ENCODE results near the gene DGKZ. TPM values are rescaled to one million over a fixed set of nuclear protein-coding genes. Genes with fewer than 3 reads are reported as not detected.

The DGKZ gene
- total and polyA plus RNA-seq, 10 of the 15 experiments (the other 5 are each of a cell fraction or from before 2014, with no cell fraction given): 0.50 to 78.4 (median 39.5) TPM

DNA sequence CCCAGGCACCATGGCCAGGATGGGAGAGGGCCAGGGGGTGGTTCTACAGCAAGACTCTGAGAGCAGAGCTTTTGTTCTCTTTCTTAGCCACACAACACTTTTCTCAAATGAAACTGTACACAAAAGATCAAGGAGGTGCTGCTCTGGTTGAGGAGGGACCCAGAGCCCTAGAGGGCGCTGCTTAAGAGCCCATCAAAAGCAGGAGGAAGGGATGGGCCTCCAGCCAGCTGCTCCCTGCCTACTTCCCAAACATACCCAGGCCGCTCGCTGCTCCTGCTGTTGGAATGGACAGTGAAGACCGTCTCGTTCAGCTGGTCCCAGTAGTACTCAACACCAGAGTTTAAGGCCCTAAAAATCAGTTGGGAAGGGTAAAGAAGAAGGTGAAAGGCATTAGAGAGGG, 62.8 kb downstream of the DGKZ start:
- Histone ChIP-seq H3K27ac (ENCODE audit: control insufficient read depth, insufficient read depth) (no peak overlapping the region), H3K36me3 (ENCODE audit: control insufficient read depth in 2 of 2, insufficient read depth in 2 of 2, low read length in 1 of 2) (peaks cover 17 to 24% of the 10 kb centered on the region in 2 experiments), H2AFZ (ENCODE audit: control insufficient read depth, low read depth, low read length) (no peak overlapping the region), H3K4me3 (no peak overlapping the region), H3K79me2 (ENCODE audit: control insufficient read depth, insufficient read depth, low read length) (no peaks in the 10 kb centered on the region), H3K9ac (ENCODE audit: control insufficient read depth, insufficient read depth, low read length) (no peak overlapping the region), H3K4me1 (ENCODE audit: control insufficient read depth, insufficient read depth, low read length) (no peaks in the 10 kb centered on the region), H3K9me3 (replicated peaks; ENCODE audit: control insufficient read depth, insufficient read depth, low read length) (no peaks in the 10 kb centered on the region), H4K20me1 (ENCODE audit: control insufficient read depth, insufficient read depth) (no peaks in the 10 kb centered on the region; the same call in 1 of the 2 replicates), H3K4me2 (ENCODE audit: control insufficient read depth, insufficient read depth) (no peak overlapping the region), H3K27me3 (replicated peaks in 1 of 2; ENCODE audit: control insufficient read depth in 2 of 2, insufficient read depth in 2 of 2, low read length in 1 of 2) (no peaks in the 10 kb centered on the region)
- no peak for TF ChIP-seq STAT3 (IDR thresholded peaks at IDR 0.05; ENCODE audit: low read depth, low read length)
- TF ChIP-seq, protein P1, sequence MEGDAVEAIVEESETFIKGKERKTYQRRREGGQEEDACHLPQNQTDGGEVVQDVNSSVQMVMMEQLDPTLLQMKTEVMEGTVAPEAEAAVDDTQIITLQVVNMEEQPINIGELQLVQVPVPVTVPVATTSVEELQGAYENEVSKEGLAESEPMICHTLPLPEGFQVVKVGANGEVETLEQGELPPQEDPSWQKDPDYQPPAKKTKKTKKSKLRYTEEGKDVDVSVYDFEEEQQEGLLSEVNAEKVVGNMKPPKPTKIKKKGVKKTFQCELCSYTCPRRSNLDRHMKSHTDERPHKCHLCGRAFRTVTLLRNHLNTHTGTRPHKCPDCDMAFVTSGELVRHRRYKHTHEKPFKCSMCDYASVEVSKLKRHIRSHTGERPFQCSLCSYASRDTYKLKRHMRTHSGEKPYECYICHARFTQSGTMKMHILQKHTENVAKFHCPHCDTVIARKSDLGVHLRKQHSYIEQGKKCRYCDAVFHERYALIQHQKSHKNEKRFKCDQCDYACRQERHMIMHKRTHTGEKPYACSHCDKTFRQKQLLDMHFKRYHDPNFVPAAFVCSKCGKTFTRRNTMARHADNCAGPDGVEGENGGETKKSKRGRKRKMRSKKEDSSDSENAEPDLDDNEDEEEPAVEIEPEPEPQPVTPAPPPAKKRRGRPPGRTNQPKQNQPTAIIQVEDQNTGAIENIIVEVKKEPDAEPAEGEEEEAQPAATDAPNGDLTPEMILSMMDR (IDR thresholded peaks at IDR 0.05 in 2 of 3, conservative IDR thresholded peaks at IDR 0.05 in 1 of 3; ENCODE audit: control insufficient read depth in 2 of 3, extremely low read depth in 1 of 3, insufficient read depth in 1 of 3, low read depth in 3 of 3, low read length in 3 of 3): peak in 1 of 3 experiments; percentile 26; a peak in 1 of 6 replicates
- TF ChIP-seq RAD21 (IDR thresholded peaks at IDR 0.05; ENCODE audit: insufficient read depth, low read depth, low read length): peak; percentile 8; the same call in 1 of the 2 replicates
- TF ChIP-seq KDM1A (IDR thresholded peaks at IDR 0.05; ENCODE audit: borderline replicate concordance): no peak
- TF ChIP-seq KAT2A (conservative IDR thresholded peaks at IDR 0.05; ENCODE audit: control insufficient read depth, low read depth, low read length): no peak
- no peak for TF ChIP-seq CBFB (IDR thresholded peaks at IDR 0.05; ENCODE audit: low read depth)
- no peak for TF ChIP-seq ZBED1 (IDR thresholded peaks at IDR 0.05; ENCODE audit: borderline replicate concordance)
- no peak for TF ChIP-seq CEBPZ (IDR thresholded peaks at IDR 0.05; ENCODE audit: low read depth, low read length)
- TF ChIP-seq HCFC1 (IDR thresholded peaks at IDR 0.05; ENCODE audit: low read length): no peak
- no peak for TF ChIP-seq BRCA1 (IDR thresholded peaks at IDR 0.05; ENCODE audit: low read depth, low read length)
- ATAC-seq (no peak), FAIRE-seq (no peak), DNase-seq (ENCODE audit: low read depth, low spot score) (no peak)
- intact Hi-C loops (cut with micrococcal nuclease; ENCODE audit: unreplicated experiment): no loop called here
- BruUV-seq (replicated peaks): no TSS peak
- ChIA-PET POLR2A (interaction anchor here (0.5 kb wide), 1 partner anchor 209 kb away, joined by 4 read pairs; no protein-coding TSS in a partner anchor), SMC1A (ENCODE audit: uncharacterized antibody, unreplicated experiment) (interaction anchor here (0.7 to 2.5 kb wide), 8 partner anchors 27 to 128 kb away, joined by 3 to 7 read pairs (median 4); no protein-coding TSS in a partner anchor), RAD21 (ENCODE audit: unreplicated experiment) (interaction anchor here (0.8 to 2.2 kb wide), 7 partner anchors 41 to 119 kb away, joined by 3 to 11 read pairs (median 5); no protein-coding TSS in a partner anchor), CTCF (interaction anchor here (0.6 to 2.6 kb wide), 19 partner anchors 21 to 135 kb away, joined by 3 to 12 read pairs (median 3); no protein-coding TSS in a partner anchor)
- in situ Hi-C loops (cut with MboI): no loop called here
- 95% methylated on average over 5 of the region's 5 CpGs for WGBS (ENCODE audit: insufficient coverage, insufficient replicate concordance, low lambda C conversion rate, missing lambda C conversion rate)

All from GM12878 (cell line).